NCI-H345 (cell line): ENCODE results near the gene PRRG3.

Source experiments
- DNase-seq: peaks from one replicate; lab custom pipeline; 2025; lab: John Stamatoyannopoulos, UW

Gene PRRG3

GRCh38 chrX:151743651-151744470 is 48.6 kb downstream of the PRRG3 start:
- DNase-seq, result no peak

DNA sequence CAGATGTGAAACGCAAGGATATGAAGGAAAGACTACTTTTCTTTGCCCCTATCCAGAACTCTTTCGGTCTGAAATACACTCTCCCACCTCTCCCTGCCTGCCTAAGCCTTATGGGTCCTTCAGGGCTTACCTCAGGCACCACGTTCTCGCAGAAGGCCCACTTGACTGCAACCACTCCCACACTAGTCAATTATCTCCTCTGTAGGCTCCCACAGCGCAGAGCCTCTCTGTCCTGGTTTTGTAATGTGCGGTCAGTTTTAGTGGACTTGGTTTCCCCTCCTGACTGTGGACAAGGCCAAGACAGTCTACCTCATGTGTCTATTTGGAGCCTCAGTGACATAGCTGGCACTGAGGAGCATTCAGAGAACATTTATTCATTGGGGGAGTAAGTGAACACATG is 50.4 kb downstream of the PRRG3 start:
- DNase-seq, result no peak

GRCh38 chrX:151746502-151746901 is 51.2 kb downstream of the PRRG3 start:
- DNase-seq, result no peak

- DNase-seq, result no peak
Measured at GRCh38 chrX:151750511-151750910, 55.3 kb downstream of the PRRG3 start.

GRCh38 chrX:151752847-151753246 is 57.6 kb downstream of the PRRG3 start:
- no peak for DNase-seq

- DNase-seq, result peak; percentile 10
Measured at GRCh38 chrX:151753313-151754046, 58.2 kb downstream of the PRRG3 start.

- no peak for DNase-seq
Measured at GRCh38 chrX:151754047-151754429, 58.8 kb downstream of the PRRG3 start.

GRCh38 chrX:151754641-151755215 is 59.5 kb downstream of the PRRG3 start:
- DNase-seq, result no peak
